ENCODE measurements around the gene LGALS7B.

GRCh38 chr19:38800577-38801347 lies 11.8 kb downstream of the LGALS7B start:
- TF ChIP-seq CTCF (IDR thresholded peaks at IDR 0.05; ENCODE audit: insufficient read depth, low read length, poor library complexity, severe bottlenecking) (no peak), EZH2phosphoT487 (conservative IDR thresholded peaks at IDR 0.05; ENCODE audit: low read length) (no peak)
